Heart left ventricle (tissue), 16 donors: ENCODE results near the gene NT5C3B. TPM values are rescaled to one million over a fixed set of nuclear protein-coding genes. Genes with fewer than 3 reads are reported as not detected.

Experiments
- ATAC-seq, 4 donors: fragments of 200-7000 bp; cut with Tn5 transposase; one replicate each; pipeline ENCODE4 v1.9.1; 2020 to 2022; ENCODE audit warnings: moderate library complexity in 4 of 4, mild to moderate bottlenecking in 3 of 4, moderate number of reproducible peaks in 1 of 4
- DNase-seq, 5 donors: peaks; one replicate each; pipeline ENCODE4 v3.0.0-alpha.2; 2020
- H3K27ac ChIP-seq, 12 donors: fragments of 200-600 bp; sonication (generic) in 4 of 12; one replicate each; pipeline versions ENCODE4 v1.5.0 to v1.8.0; 2016 to 2022; ENCODE audit warnings: mild to moderate bottlenecking in 2 of 12
- H3K27me3 ChIP-seq, 9 donors: fragments of 200-600 bp; sonication (generic) in 2 of 9; one replicate each; pipeline versions ENCODE4 v1.5.1 to v1.8.0; 2016 to 2022; ENCODE audit warnings: mild to moderate bottlenecking in 3 of 9
- H3K36me3 ChIP-seq, 9 donors: fragments of 200-600 bp; sonication (generic) in 2 of 9; one replicate each; pipeline versions ENCODE4 v1.5.0 to v1.8.0; 2018 to 2022; ENCODE audit warnings: mild to moderate bottlenecking in 2 of 9
- H3K4me1 ChIP-seq, 12 donors: fragments of 200-600 bp; sonication (generic) in 4 of 12; one replicate each; pipeline versions ENCODE4 v1.5.0 to v1.8.0; 2016 to 2022; ENCODE audit warnings: mild to moderate bottlenecking in 3 of 12
- H3K4me3 ChIP-seq, 12 donors: fragments of 200-600 bp; sonication (generic) in 4 of 12; one replicate each; pipeline versions ENCODE4 v1.5.0 to v1.8.0; 2017 to 2022; ENCODE audit warnings: mild to moderate bottlenecking in 9 of 12, moderate library complexity in 4 of 12
- H3K9me3 ChIP-seq, 12 donors: fragments of 200-600 bp; sonication (generic) in 4 of 12; one replicate each; pipeline versions ENCODE4 v1.5.0 to v1.8.0; 2016 to 2022; ENCODE audit warnings: mild to moderate bottlenecking in 1 of 12
- CTCF ChIP-seq, 12 donors: fragments of 200-600 bp; sonication (generic) in 4 of 12; IDR thresholded peaks; one replicate each; pipeline versions ENCODE4 v1.5.0 to v1.8.0; 2018 to 2022; ENCODE audit warnings: antibody characterized with exemption in 12 of 12, mild to moderate bottlenecking in 5 of 12
- POLR2A ChIP-seq, 2 donors: fragments of 450-650 bp; IDR thresholded peaks; one replicate each; pipeline ENCODE4 v1.6.1; 2017; ENCODE audit warnings: antibody characterized with exemption in 2 of 2, mild to moderate bottlenecking in 2 of 2, moderate library complexity in 2 of 2
- WGBS, 4 donors: extraction: QIAGEN DNeasy Blood & Tissue Kit in 2 of 4; methylation state at CpG; one replicate each; pipeline versions ENCODE4 v1.1.5 to v1.1.7; 2013 to 2018; 5-methylcytosine and 5-hydroxymethylcytosine counted together
- intact Hi-C, 10 donors: fragments of 100-400 bp; cut with DNase I; formaldehyde crosslinking; loops; one replicate each; pipeline versions ENCODE4 v1.11.1 to v1.14.2; 2022
- polyA plus RNA-seq, 2 donors: library from polyadenylated mRNA; stranded (reverse); fragments of 200-250 nt; gene quantifications; one replicate each; pipeline ENCODE4 v1.2.3, GENCODE V29; 2013
- total RNA-seq, 9 donors: library from RNA; depleted of rRNA in 2 of 9; stranded (reverse); fragments of >200 nt in 2 of 9; fragmentation: NEBNext Ultra II Directional in 3 of 9; extraction: Animal tissue kit (Norgen Biotek cat#: 25700) in 3 of 9; gene quantifications; one replicate each; pipeline versions ENCODE4 v1.1.0 to v1.2.4, GENCODE V29; 2016 to 2023
- donor health status: ischemic (EF 13 %, LVEDD 7.1; RV severe dilation, severe dysfunction).
- donor health status: healthy with polysubstance abuse.
- donor health status: DM: no; HTN: yes; CAD: no.
- donor health status: DM: no; HTN: no; CAD: no.
- donor health status: ischemic (EF 25% LVEDD 6.9; RV normal size, moderate dysfunction).
- donor health status: ischemic (EF 25% LVEDD 5.7; RV mildly dilated, moderate dysfunction).
- donor health status: healthy.
- donor health status: DM: yes; HTN: yes; CAD: no.
- donor health status: ischemic (EF 35%, LVEDD 5.7; RV mildly dilated, moderate dysfunction).
- donor health status: nonischemic (EF 11% LVEDD 7.7; RV severe dilation, severe dysfunction).
- donor health status: DM: yes; HTN: yes; CAD: no.
- donor health status: PGD.
- donor health status: ischemic (EF 29% LVEDD 5.4; RV normal size, mild dysfunction).
- donor health status: nonischemic (EF 23%, LVEDD 6.1; RV moderate dilation, normal function).

The NT5C3B gene
- total and polyA plus RNA-seq, 11 donors = 16.0 to 50.9 (median 25.2) TPM

- TF ChIP-seq POLR2A (IDR thresholded peaks at IDR 0.05) (no peak), CTCF (IDR thresholded peaks at IDR 0.05) (no peak)
- Histone ChIP-seq H3K4me1 (no peaks in the 10 kb centered on the region), H3K4me3 (no peak overlapping the region), H3K36me3 (peaks cover 0 to 44% (median 41%) of the 10 kb centered on the region in 9 donors), H3K9me3 (no peaks in the 10 kb centered on the region), H3K27ac (no peak overlapping the region), H3K27me3 (no peaks in the 10 kb centered on the region)
- DNase-seq (no peak), ATAC-seq (no peak)
- 61 to 70% (median 68%) methylated on average over 4 to 7 of the region's 7 CpGs for WGBS, 4 donors
- intact Hi-C loops = loop anchor here in 1 of 10 donors (10.0 kb wide), 1 partner anchor 61 kb away; no protein-coding TSS in a partner anchor
These were observed 11.9 kb downstream of the NT5C3B start for GRCh38 chr17:41824086-41824485.

- Histone ChIP-seq H3K36me3 (peaks cover 0 to 39% (median 36%) of the 10 kb centered on the region in 9 donors), H3K27me3 (no peaks in the 10 kb centered on the region), H3K9me3 (no peaks in the 10 kb centered on the region), H3K4me1 (no peaks in the 10 kb centered on the region), H3K4me3 (no peak overlapping the region), H3K27ac (no peak overlapping the region)
- WGBS, 4 donors = 86 to 92% (median 90%) methylated on average over 5 to 7 of the region's 7 CpGs
- DNase-seq (no peak), ATAC-seq (no peak)
- intact Hi-C loops = loop anchor here in 1 of 10 donors (10.0 kb wide), 1 partner anchor 61 kb away; no protein-coding TSS in a partner anchor
- TF ChIP-seq CTCF (IDR thresholded peaks at IDR 0.05) (no peak), POLR2A (IDR thresholded peaks at IDR 0.05) (no peak)
These were observed 12.5 kb downstream of the NT5C3B start for GRCh38 chr17:41823580-41823979.

GRCh38 chr17:41823141-41823524 is 12.9 kb downstream of the NT5C3B start:
- 94 to 100% (median 98%) methylated on average over 1 of the region's 1 CpG for WGBS, 4 donors
- Histone ChIP-seq H3K36me3 (peaks cover 0 to 35% (median 31%) of the 10 kb centered on the region in 9 donors), H3K4me1 (no peaks in the 10 kb centered on the region), H3K27me3 (no peaks in the 10 kb centered on the region), H3K4me3 (no peak overlapping the region), H3K9me3 (no peaks in the 10 kb centered on the region), H3K27ac (no peak overlapping the region)
- DNase-seq = no peak
- no peak for TF ChIP-seq POLR2A (IDR thresholded peaks at IDR 0.05)
- no peak for TF ChIP-seq CTCF (IDR thresholded peaks at IDR 0.05)
- intact Hi-C loops = loop anchor here in 1 of 10 donors (10.0 kb wide), 1 partner anchor 62 kb away; no protein-coding TSS in a partner anchor
- ATAC-seq = no peak

GRCh38 chr17:41822216-41823140 is 13.6 kb downstream of the NT5C3B start:
- Histone ChIP-seq H3K36me3 (peaks cover 0 to 29% (median 25%) of the 10 kb centered on the region in 9 donors), H3K4me3 (no peak overlapping the region), H3K27ac (no peak overlapping the region), H3K4me1 (no peaks in the 10 kb centered on the region), H3K27me3 (no peaks in the 10 kb centered on the region), H3K9me3 (no peaks in the 10 kb centered on the region)
- DNase-seq (peak in 1 of 5 donors; percentile 6), ATAC-seq (no peak)
- WGBS, 4 donors = 77 to 81% (median 80%) methylated on average over 12 of the region's 12 CpGs
- intact Hi-C loops = loop anchor here in 1 of 10 donors (10.0 kb wide), 1 partner anchor 62 kb away; no protein-coding TSS in a partner anchor
- TF ChIP-seq POLR2A (IDR thresholded peaks at IDR 0.05) (no peak), CTCF (IDR thresholded peaks at IDR 0.05) (no peak)
